T-helper 1 cell treated with Interleukin-12 subunit alpha and Interleukin-12 subunit beta and Interleukin-4 antibody, amounts not matched to agents 30 ng/mL and 1 ng/mL, for 36 hours (primary cell): ENCODE results near the gene PLEKHA4. TPM values are rescaled to one million over a fixed set of nuclear protein-coding genes. Genes with fewer than 3 reads are reported as not detected.

Experiments used
- intact Hi-C: fragments of 100-400 bp; cut with micrococcal nuclease; formaldehyde crosslinking; loops from one replicate; pipeline ENCODE4 v1.15.1; 2024
- total RNA-seq: library from RNA; stranded (reverse); gene quantifications from 2 replicates; pipeline ENCODE4 v1.2.3, GENCODE V29; 2022

PLEKHA4 gene
- total RNA-seq, 1 donor from 2014 or later = 3.2 TPM

- intact Hi-C loops = loop anchor here (1.0 to 10.0 kb wide), 10 partner anchors 19 to 321 kb away; partner anchors contain the start of genes CA11, DHDH, GYS1 and LMTK3
These were observed 32.7 kb downstream of the PLEKHA4 start for GRCh38 chr19:48835734-48836088.

DNA sequence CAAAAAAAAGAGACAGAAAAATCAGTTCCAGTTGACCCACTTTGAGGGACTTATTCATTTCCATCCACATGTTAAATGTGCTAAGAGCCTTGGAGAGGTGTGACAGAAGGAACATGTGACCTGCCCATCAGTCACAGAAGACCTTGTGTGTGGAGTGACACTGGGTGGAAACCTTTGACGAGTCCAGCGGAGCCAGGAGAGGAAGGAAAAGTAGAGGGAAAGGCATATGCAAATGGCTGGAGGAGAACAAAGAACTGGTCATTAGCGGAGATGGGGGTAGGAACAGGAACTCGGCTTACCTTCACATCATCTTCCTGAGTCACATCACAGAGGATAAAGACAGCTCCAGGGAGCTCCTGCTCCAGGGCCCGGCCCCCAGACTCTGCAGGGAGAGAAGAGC, 34.4 kb downstream of the PLEKHA4 start:
- intact Hi-C loops = loop anchor here (10.0 kb wide), 1 partner anchor 319 kb away; the partner anchor contains the start of gene LMTK3

GRCh38 chr19:48833049-48833448, 35.4 kb downstream of the PLEKHA4 start:
- intact Hi-C loops = loop anchor here (10.0 kb wide), 1 partner anchor 318 kb away; the partner anchor contains the start of gene LMTK3

DNA sequence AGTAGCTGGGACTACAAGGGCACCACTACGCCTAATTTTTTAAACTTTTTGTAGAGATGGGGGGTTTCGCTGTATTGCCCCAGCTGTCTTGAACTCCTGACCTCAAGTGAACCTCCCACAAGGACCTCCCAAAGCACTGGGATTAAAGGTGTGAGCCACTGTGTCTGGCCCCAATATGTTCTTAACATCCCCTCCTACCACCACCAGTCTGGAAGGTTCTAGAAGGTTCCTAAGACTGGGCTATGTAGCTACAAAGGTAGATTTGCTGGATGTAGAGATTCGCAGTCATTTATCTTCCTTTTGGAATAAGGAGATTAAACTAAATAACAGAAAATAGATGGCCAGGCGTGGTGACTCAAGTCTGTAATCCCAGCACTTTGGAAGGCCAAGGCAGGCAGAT, 37.5 kb downstream of the PLEKHA4 start:
- intact Hi-C loops = loop anchor here (10.0 kb wide), 1 partner anchor 316 kb away; the partner anchor contains the start of gene LMTK3

GRCh38 chr19:48830088-48830487, 38.3 kb downstream of the PLEKHA4 start:
- intact Hi-C loops = loop anchor here (10.0 kb wide), 1 partner anchor 315 kb away; the partner anchor contains the start of gene LMTK3

DNA sequence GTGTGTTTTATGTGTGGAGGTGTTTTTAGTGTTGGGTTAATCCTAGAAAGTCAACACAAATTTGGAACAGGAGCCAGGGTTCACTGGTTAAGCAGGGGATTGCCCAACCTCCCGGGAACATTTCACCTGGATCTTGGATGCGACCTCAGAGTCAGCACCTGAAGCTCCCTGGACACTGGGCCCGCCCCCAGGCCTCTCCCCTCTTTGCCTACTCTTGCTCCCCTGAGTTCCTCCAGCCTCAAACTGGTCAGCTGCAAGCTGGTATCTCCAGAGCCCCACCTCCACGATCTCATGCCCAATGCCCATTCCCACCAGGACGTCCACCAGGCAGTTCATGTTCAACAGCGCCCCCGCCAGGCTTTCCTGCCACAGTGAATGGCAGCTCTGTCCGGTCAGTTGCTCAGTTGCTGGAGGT, 41.8 kb downstream of the PLEKHA4 start:
- intact Hi-C loops = no loop called here

- intact Hi-C loops = no loop called here
These were observed 45.9 kb downstream of the PLEKHA4 start for GRCh38 chr19:48822514-48822913.

DNA sequence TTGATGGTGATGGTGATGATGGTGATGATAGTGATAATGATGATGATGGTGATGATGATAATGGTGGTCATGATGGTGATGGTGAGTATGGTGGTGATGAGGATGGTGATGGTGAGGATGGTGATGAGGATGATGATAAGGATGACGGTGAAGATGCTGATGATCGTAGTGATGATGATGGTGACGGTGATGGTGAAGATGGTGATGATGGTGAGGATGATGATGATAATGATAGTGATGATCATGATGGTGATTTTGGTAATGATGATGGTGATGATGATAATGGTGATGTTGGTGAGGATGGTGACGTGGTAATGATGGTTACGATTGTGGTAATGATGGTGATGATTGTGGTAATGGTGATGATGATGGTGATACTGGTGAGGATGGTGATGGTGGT, 46.8 kb downstream of the PLEKHA4 start:
- intact Hi-C loops = no loop called here

GRCh38 chr19:48819366-48819816, 49.0 kb downstream of the PLEKHA4 start:
- intact Hi-C loops = no loop called here

DNA sequence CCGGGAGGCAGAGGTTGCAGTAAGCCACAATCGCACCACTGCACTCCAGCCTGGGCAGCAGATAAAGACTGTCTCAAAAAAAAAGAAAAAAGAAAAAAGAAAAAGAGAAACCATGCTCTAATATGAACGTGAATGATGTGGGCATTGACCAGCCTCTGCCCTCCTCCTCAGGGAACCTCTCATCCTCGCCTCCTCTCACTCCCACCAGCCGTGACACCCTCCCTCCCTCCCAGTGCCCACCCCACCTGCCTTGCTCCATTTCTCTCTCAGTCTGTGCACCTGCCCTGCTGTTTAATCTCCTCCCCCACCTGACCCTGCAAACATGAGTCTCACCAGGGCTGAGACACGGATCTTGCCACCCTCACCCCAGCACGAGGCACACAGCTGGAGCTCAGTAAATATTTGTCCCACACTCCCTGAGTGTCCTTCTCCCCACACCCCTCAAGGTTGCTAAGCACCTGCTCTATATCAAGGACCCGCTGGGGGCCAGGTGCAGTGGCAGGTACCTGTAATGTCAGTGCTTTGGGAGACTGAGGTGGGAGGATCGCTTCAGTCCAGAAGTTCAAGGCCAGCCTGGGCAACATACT, 50.1 kb downstream of the PLEKHA4 start:
- intact Hi-C loops = no loop called here

DNA sequence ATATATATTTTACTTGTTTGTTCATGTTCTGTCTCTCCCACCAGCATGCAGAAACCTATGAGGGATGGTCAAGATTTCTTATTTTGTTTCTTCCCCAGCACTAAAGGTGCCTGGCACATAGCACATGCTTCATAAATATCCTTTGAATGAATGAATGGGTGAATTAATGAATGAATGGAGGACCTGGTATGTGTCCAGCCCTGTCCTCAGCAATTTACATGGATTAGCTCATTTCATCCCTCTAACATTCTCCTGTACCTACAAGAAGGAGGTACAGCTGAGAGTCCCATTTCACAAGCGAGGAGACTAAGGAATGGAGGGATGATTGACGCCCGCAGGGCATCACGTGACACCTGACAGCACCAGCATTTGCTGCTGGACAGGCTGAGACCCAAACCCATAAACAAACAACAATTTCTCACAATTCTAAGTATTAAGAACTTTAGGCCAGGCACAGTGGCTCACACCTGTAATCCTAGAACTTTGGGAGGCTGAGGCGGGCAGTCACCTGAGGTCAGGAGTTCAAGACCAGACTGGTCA, 50.8 kb downstream of the PLEKHA4 start:
- intact Hi-C loops = no loop called here

GRCh38 chr19:48815870-48816501, 52.4 kb downstream of the PLEKHA4 start:
- intact Hi-C loops = loop anchor here (1.0 kb wide), 2 partner anchors 19 to 21 kb away; no protein-coding TSS in a partner anchor

DNA sequence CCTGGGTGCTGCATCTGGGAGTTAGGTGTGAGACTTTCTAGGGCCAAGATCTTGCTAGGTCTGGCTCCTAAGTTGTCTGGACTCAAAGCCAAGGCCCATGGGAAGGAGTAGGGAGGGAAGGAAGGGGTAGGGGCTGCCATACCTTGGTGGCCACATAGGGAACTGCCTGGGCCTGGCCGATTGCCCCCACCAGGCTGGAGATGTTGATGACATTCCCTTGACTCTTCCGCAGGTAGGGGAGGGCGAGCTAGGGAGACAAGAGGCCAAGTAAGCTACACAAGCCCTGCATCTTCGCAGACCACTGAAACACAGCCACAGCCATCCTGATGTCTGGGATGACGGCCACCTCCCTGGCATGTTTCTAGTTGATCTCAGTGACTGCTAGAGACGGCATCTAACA, 53.5 kb downstream of the PLEKHA4 start:
- intact Hi-C loops = no loop called here

DNA sequence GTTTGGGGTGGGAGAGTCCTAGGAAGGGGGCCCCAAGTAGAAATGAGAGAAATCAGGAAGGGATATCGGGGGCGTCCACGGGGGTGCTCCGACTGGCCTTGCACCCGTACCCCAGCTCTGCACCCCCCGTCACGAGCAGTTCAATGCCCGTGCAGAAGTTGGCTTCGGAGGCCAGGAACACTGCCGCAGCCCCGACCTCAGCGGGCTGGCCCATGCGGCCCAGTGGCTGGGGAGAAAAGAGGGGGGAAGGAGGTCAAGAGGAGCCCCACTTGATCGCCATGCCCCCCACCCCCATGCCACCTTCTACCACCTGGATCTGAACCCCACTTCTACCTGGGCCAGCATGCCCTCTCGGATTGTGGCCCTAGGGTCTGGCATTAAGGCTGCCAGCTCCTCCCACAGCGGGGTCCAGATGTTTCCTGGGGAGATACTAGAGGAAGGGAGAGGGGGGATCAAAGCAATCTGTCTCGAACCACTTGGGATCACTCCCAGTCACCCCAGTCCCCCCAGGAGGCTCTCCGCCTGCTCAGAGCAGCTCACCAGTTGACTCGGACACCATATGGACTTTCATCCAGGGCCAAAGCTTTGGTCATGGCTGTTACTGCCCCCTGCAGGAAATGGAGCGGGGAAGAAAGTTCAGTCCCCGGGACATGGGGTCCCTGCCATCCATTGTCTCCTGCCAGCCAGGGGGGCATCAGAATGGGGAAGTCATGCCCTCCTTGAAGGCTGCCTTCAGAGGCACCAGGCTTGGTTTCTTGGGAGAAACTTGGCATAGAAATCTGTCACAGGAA, 55.1 kb downstream of the PLEKHA4 start:
- intact Hi-C loops = no loop called here

GRCh38 chr19:48812094-48812929, 56.1 kb downstream of the PLEKHA4 start:
- intact Hi-C loops = no loop called here

DNA sequence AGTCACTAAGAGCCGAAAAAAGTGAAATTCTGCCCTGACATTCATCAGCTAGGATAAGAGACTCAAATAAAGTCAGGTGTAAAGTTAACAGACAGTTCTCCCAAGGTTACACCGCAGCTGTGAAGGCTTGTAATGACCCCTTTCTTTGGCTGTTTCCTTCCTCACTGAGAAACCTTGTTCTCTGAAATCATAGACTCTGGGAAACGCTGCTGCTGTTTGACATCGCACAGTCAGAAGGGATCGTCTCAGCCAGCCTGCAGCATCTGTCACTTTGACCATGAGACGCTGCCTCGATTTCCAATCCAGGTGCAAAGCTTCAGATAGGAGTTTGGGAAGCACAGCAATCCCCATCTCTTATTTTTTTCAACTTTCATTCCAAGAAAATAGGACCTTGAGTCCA, 58.3 kb downstream of the PLEKHA4 start:
- intact Hi-C loops = no loop called here

GRCh38 chr19:48807590-48808308, 60.7 kb downstream of the PLEKHA4 start:
- intact Hi-C loops = no loop called here

DNA sequence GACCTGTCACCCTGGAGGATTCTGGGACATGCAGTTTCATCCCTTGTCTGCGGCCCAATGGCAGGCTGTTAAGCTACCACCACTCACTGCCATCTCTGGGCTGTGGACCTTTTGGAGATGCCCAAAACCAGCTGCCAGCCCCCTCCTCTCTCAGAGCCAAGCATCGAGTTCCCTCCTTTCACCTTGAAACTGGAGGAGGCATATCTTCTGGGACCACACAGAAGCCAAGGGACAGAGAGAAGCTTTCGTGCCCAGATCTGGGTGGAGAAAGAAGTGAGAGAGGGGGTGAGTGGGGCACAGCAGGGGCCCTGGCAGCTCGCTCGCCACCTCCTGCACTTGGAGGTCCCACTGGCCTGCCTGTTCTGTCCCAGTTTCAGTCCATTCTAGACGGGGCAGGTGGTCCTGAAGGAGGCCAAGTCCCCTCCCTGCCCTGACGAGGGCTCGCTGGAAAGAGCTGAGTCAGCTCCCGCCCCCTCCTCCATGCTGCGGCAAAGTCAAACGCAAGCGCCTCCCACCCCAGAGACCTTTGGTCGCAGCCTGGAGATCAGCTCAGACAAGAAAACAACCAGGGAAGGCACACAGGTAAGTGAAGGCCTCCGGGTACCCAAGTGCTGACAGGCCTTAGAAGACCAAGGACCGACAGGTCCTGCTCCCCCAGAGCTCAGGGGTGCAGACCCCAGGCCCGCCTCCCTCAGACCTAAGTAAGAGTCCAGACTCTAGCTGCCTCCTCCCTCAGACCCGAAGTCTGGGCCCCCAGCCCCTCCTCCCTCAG, 61.4 kb downstream of the PLEKHA4 start:
- intact Hi-C loops = loop anchor here (1.0 kb wide), 1 partner anchor 12 kb away; no protein-coding TSS in a partner anchor

- intact Hi-C loops = loop anchor here (1.0 kb wide), 1 partner anchor 11 kb away; no protein-coding TSS in a partner anchor
These were observed 61.9 kb downstream of the PLEKHA4 start for GRCh38 chr19:48806518-48806817.
